Measurements from ENCODE around the gene VAMP3. TPM values are rescaled to one million over a fixed set of nuclear protein-coding genes. Genes with fewer than 3 reads are reported as not detected.
A peak's percentile ranks its signal among the peaks of the same experiment; 100 is the strongest.

The VAMP3 gene
- total and polyA plus RNA-seq, 9 of the 15 experiments (the other 6 are each of a cell fraction or from before 2014, with no cell fraction given), result 27.1 to 71.3 (median 47.5) TPM

GRCh38 chr1:7784492-7785071 is 13.5 kb downstream of the VAMP3 start (continued):
- TF ChIP-seq, protein P1, sequence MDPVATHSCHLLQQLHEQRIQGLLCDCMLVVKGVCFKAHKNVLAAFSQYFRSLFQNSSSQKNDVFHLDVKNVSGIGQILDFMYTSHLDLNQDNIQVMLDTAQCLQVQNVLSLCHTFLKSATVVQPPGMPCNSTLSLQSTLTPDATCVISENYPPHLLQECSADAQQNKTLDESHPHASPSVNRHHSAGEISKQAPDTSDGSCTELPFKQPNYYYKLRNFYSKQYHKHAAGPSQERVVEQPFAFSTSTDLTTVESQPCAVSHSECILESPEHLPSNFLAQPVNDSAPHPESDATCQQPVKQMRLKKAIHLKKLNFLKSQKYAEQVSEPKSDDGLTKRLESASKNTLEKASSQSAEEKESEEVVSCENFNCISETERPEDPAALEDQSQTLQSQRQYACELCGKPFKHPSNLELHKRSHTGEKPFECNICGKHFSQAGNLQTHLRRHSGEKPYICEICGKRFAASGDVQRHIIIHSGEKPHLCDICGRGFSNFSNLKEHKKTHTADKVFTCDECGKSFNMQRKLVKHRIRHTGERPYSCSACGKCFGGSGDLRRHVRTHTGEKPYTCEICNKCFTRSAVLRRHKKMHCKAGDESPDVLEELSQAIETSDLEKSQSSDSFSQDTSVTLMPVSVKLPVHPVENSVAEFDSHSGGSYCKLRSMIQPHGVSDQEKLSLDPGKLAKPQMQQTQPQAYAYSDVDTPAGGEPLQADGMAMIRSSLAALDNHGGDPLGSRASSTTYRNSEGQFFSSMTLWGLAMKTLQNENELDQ (CRISPR knock-in tag; IDR thresholded peaks at IDR 0.05; ENCODE audit: borderline replicate concordance), result no peak
- TF ChIP-seq MAZ (CRISPR knock-in tag; conservative IDR thresholded peaks at IDR 0.05 in 1 of 2, IDR thresholded peaks at IDR 0.05 in 1 of 2), result no peak
- TF ChIP-seq HNRNPL (IDR thresholded peaks at IDR 0.05; ENCODE audit: low read depth, low read length), result no peak
- TF ChIP-seq HDAC8 (tag; IDR thresholded peaks at IDR 0.05), result no peak
- no peak for TF ChIP-seq MEIS2 (IDR thresholded peaks at IDR 0.05; ENCODE audit: partially characterized antibody)
- TF ChIP-seq ZNF77 (CRISPR knock-in tag; IDR thresholded peaks at IDR 0.05), result no peak
- TF ChIP-seq MTF1 (CRISPR knock-in tag; IDR thresholded peaks at IDR 0.05; ENCODE audit: borderline replicate concordance), result no peak
- TF ChIP-seq, protein P2, sequence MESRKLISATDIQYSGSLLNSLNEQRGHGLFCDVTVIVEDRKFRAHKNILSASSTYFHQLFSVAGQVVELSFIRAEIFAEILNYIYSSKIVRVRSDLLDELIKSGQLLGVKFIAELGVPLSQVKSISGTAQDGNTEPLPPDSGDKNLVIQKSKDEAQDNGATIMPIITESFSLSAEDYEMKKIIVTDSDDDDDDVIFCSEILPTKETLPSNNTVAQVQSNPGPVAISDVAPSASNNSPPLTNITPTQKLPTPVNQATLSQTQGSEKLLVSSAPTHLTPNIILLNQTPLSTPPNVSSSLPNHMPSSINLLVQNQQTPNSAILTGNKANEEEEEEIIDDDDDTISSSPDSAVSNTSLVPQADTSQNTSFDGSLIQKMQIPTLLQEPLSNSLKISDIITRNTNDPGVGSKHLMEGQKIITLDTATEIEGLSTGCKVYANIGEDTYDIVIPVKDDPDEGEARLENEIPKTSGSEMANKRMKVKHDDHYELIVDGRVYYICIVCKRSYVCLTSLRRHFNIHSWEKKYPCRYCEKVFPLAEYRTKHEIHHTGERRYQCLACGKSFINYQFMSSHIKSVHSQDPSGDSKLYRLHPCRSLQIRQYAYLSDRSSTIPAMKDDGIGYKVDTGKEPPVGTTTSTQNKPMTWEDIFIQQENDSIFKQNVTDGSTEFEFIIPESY (CRISPR knock-in tag; IDR thresholded peaks at IDR 0.05), result peak; percentile 14; the same call in 1 of the 2 replicates
- TF ChIP-seq ATF4 (CRISPR knock-in tag; IDR thresholded peaks at IDR 0.05), result no peak
- no peak for TF ChIP-seq TRIM28 (IDR thresholded peaks at IDR 0.05)
- no peak for TF ChIP-seq MEF2A (IDR thresholded peaks at IDR 0.05; ENCODE audit: control insufficient read depth, low read depth, low read length)
- no peak for TF ChIP-seq ZKSCAN1 (IDR thresholded peaks at IDR 0.05; ENCODE audit: low read depth, low read length)
- TF ChIP-seq ZNF764 (CRISPR knock-in tag; IDR thresholded peaks at IDR 0.05; ENCODE audit: low read depth), result no peak
- no peak for TF ChIP-seq OTX1 (CRISPR knock-in tag; IDR thresholded peaks at IDR 0.05)
- no peak for TF ChIP-seq CHCHD3 (CRISPR knock-in tag; IDR thresholded peaks at IDR 0.05)
- no peak for TF ChIP-seq ZNF133 (CRISPR knock-in tag; IDR thresholded peaks at IDR 0.05)
- TF ChIP-seq MYC (IDR thresholded peaks at IDR 0.05; ENCODE audit: low read depth, low read length), result no peak
- no peak for TF ChIP-seq MYC (CRISPR knock-in tag; IDR thresholded peaks at IDR 0.05; ENCODE audit: borderline replicate concordance, low read depth)
